BE2C (cell line): ENCODE measurements around the gene TMEM120B.

Experiments
- DNase-seq: peaks from one replicate; pipeline ENCODE4 v3.0.0-alpha.2; 2020
- H3K27me3 ChIP-seq: fragments of 250-450 bp; sonication (Bioruptor Pico); 2 replicates; pipeline ENCODE4 v1.5.1; 2020; ENCODE audit warnings: mild to moderate bottlenecking
- H3K36me3 ChIP-seq: fragments of 250-450 bp; sonication (Bioruptor Pico); 2 replicates; pipeline ENCODE4 v1.5.1; 2020; ENCODE audit warnings: mild to moderate bottlenecking
- H3K4me1 ChIP-seq: fragments of 250-450 bp; sonication (Bioruptor Pico); 2 replicates; pipeline ENCODE4 v1.5.1; 2020
- H3K4me3 ChIP-seq: 2 replicates; pipeline ENCODE4 v1.5.1; 2011; ENCODE audit warnings: low read depth, low read length
- H3K9me3 ChIP-seq: fragments of 250-450 bp; sonication (Bioruptor Pico); 2 replicates; pipeline ENCODE4 v1.5.1; 2020
- TF ChIP-seq, protein P1 (sequence below): IDR thresholded peaks from 2 replicates; pipeline ENCODE4 v1.5.1; 2012; ENCODE audit warnings: mild to moderate bottlenecking, low read depth, low read length

TMEM120B gene

DNA sequence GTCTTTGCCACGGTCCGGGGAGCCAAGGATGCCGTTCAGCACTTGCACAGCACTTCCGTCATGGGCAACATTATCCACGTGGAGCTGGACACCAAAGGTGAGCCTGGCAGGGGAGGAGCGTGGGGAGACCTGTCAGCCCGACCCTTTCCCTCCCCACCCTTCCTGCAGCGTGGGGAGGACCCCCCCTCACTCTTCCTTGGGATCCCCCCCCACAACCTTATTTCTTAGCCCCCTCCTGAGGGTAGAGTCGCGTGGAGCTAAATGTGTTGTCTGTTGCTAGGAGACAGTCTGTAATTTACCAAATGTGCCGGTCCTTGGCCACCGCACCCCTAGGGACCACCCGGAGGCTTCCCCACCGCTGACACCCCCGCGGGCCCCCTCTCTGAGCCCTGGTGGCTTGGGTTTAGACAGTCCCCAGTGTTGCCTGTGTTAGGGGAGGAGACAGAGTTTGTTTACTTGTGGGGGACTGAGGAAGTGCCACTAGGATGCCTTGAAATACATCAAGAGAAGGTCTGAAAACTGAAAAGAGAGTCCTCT lies 93.5 kb downstream of the TMEM120B start:
- no peaks in the 10 kb centered on the region for H3K9me3 ChIP-seq
- no peaks in the 10 kb centered on the region for H3K27me3 ChIP-seq
- H3K36me3 ChIP-seq = peaks cover 42% of the 10 kb centered on the region
- peak overlapping the region; percentile 89 for H3K4me3 ChIP-seq
- DNase-seq = peak; percentile 43
- TF ChIP-seq, protein P1, sequence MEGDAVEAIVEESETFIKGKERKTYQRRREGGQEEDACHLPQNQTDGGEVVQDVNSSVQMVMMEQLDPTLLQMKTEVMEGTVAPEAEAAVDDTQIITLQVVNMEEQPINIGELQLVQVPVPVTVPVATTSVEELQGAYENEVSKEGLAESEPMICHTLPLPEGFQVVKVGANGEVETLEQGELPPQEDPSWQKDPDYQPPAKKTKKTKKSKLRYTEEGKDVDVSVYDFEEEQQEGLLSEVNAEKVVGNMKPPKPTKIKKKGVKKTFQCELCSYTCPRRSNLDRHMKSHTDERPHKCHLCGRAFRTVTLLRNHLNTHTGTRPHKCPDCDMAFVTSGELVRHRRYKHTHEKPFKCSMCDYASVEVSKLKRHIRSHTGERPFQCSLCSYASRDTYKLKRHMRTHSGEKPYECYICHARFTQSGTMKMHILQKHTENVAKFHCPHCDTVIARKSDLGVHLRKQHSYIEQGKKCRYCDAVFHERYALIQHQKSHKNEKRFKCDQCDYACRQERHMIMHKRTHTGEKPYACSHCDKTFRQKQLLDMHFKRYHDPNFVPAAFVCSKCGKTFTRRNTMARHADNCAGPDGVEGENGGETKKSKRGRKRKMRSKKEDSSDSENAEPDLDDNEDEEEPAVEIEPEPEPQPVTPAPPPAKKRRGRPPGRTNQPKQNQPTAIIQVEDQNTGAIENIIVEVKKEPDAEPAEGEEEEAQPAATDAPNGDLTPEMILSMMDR = no peak
- H3K4me1 ChIP-seq = peaks cover 4% of the 10 kb centered on the region; the same call in 1 of the 2 replicates

DNA sequence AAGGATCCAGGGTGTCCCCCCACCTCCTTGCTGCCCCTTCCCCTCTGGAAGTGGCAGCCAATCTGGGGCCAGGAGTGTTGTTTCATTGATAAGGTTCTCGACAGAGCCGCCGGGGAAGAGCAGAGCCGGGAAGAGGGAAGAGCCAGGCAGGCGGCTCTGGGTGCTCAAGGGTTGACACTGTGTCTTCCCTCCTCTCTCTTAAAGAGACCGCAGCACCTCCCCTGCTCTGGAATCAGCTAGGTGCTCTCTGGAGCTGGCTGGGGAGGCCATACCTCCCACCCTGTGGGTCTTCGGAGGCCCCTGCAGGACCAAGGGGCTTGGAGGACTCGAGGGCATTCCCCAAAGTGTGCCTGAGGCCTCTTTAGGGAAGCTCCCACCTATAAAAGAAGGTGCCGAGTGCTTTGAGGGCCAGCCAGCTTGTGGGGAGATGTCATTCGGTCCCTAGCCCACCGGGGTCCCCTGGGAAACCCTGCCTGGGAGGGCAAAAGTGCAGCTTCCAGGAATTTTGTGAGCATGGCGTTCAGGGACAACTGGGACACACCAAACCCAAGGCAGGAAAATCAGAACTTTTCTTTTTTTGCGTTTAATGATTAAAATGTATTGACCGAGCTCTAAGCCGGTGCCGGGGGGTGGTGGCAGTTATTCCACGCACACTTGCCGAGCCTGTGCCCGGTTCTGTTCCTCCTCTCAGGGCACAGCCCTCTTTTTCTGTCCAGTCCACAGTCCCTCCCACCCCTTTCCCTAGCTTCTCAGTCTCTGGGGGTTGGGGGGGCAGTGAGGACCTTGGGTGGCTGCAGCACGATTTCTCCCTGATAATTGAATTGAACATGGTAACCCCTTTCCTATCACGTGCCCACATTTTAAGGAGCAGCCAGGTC lies 94.2 kb downstream of the TMEM120B start:
- no peaks in the 10 kb centered on the region for H3K27me3 ChIP-seq
- peak; percentile 72 for DNase-seq
- H3K36me3 ChIP-seq = peaks cover 37% of the 10 kb centered on the region

DNA sequence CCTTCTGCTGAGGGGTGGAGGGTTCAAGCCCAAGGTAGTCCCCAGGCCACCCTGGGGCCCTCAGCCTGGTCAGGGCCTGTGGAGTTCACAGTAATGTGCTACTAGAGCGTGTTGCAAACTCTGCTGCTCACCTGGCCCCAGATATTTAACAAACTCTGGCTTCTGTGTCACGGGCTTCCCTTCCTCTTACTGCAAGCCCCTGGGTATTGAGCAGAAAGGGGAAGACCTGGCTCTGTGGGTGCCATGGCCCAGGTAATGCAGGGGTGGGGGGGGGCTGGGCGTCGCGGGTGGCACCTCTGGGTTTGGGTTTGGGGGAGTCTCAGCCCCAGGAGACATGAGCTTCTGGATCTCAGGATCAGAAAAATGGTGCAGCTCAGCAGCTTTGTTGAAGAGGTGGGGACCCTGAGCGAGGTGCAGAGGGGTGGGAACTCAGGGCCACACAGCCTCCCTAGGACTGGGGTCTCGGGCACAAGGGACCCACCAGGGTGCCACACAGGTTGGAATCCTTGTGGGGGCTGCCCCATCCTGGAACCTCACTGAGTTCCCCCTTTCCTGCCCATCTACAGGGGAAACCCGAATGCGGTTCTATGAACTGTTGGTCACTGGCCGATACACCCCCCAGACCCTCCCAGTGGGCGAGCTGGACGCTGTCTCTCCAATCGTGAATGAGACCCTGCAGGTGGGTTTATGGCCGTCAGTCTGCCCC lies 95.2 kb downstream of the TMEM120B start:
- TF ChIP-seq, protein P1 = no peak
- peaks cover 42% of the 10 kb centered on the region for H3K36me3 ChIP-seq
- H3K27me3 ChIP-seq = no peaks in the 10 kb centered on the region
- no peak for DNase-seq
- no peaks in the 10 kb centered on the region for H3K9me3 ChIP-seq
- H3K4me1 ChIP-seq = peaks cover 10% of the 10 kb centered on the region; the same call in 1 of the 2 replicates
- no peak overlapping the region for H3K4me3 ChIP-seq

More for the DNA sequence above, 94.2 kb downstream of the TMEM120B start:
- Histone ChIP-seq H3K4me1 (peaks cover 10% of the 10 kb centered on the region; the same call in 1 of the 2 replicates), H3K9me3 (no peaks in the 10 kb centered on the region), H3K4me3 (peak overlapping the region; percentile 89)
- TF ChIP-seq, protein P1 = no peak

DNA sequence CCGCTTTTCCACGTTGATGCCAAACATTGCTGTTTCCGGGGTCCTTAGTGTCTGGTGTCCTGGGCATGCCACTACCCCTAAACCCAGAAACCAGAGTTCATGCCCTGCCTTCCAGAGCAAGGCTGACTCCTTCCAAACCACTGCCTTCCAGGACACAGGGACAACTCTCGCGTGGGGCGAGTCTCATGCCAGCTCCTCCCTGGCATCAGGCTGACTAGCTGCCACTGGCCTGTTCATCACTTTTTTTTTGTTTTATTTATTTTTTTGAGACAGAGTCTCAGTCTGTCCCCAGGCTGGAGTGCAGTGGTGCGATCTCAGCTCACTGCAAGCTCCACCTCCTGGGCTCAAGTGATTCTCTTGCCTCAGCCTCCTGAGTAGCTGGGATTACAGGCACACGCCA lies 96.1 kb downstream of the TMEM120B start:
- peaks cover 10% of the 10 kb centered on the region; the same call in 1 of the 2 replicates for H3K4me1 ChIP-seq
- no peak overlapping the region for H3K4me3 ChIP-seq
- H3K9me3 ChIP-seq = no peaks in the 10 kb centered on the region
- no peak for DNase-seq
- TF ChIP-seq, protein P1 = no peak
- H3K27me3 ChIP-seq = no peaks in the 10 kb centered on the region
- H3K36me3 ChIP-seq = peaks cover 50% of the 10 kb centered on the region

DNA sequence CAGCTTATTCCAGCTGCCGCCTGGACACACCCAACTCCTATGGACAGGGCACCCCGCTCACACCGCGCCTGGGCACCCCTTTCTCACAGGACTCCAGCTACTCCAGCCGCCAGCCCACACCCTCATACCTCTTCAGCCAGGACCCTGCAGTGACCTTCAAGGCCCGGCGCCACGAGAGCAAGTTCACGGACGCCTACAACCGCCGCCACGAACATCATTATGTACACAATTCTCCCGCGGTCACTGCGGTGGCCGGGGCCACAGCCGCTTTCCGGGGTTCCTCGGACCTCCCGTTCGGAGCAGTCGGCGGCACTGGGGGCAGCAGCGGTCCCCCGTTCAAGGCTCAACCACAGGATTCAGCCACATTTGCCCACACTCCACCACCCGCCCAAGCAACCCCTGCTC lies 97.2 kb downstream of the TMEM120B start:
- no peak overlapping the region for H3K4me3 ChIP-seq
- peaks cover 10% of the 10 kb centered on the region; the same call in 1 of the 2 replicates for H3K4me1 ChIP-seq
- no peaks in the 10 kb centered on the region for H3K9me3 ChIP-seq
- DNase-seq = no peak
- TF ChIP-seq, protein P1 = no peak
- no peaks in the 10 kb centered on the region for H3K27me3 ChIP-seq
- H3K36me3 ChIP-seq = peaks cover 57% of the 10 kb centered on the region
